ENCODE measurements around the gene CRBN.

DNA sequence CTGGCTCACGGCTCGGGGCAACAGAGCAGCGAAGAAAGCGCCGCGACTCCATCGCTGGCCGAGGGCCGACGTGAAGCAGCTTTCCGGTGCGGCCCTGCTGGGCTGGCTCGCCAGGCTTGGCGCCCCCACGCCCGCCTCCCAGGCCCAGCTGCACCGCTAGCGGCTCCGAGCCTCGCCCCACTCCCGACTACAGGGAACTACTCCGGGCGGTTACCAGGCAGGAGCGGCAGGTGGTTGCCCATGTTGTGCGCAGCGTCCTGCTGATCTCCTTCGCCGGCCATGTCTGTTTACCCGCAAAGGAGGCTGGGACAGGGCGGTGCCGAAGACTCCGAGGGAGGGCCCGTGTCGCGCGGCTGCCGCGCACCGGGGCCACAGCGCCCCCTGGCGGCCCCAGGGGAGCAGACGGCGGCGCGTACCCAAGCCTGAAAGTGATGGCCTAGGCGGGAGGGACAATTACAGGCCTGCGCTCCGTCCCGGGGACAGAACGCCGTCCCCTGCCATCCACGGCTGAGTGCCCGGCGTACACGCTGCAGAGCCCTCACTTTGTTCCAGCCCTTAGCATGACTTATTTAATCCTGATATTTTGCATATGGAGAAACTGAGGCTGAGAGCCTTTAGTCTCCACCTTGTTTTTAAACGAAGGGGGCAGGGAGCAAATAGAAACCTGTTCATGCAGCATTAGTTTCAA is at the start of gene CRBN:
- TF ChIP-seq, protein P1, sequence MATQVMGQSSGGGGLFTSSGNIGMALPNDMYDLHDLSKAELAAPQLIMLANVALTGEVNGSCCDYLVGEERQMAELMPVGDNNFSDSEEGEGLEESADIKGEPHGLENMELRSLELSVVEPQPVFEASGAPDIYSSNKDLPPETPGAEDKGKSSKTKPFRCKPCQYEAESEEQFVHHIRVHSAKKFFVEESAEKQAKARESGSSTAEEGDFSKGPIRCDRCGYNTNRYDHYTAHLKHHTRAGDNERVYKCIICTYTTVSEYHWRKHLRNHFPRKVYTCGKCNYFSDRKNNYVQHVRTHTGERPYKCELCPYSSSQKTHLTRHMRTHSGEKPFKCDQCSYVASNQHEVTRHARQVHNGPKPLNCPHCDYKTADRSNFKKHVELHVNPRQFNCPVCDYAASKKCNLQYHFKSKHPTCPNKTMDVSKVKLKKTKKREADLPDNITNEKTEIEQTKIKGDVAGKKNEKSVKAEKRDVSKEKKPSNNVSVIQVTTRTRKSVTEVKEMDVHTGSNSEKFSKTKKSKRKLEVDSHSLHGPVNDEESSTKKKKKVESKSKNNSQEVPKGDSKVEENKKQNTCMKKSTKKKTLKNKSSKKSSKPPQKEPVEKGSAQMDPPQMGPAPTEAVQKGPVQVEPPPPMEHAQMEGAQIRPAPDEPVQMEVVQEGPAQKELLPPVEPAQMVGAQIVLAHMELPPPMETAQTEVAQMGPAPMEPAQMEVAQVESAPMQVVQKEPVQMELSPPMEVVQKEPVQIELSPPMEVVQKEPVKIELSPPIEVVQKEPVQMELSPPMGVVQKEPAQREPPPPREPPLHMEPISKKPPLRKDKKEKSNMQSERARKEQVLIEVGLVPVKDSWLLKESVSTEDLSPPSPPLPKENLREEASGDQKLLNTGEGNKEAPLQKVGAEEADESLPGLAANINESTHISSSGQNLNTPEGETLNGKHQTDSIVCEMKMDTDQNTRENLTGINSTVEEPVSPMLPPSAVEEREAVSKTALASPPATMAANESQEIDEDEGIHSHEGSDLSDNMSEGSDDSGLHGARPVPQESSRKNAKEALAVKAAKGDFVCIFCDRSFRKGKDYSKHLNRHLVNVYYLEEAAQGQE (IDR thresholded peaks at IDR 0.05; ENCODE audit: low read depth) = no peak
- no peak for TF ChIP-seq FOXM1 (IDR thresholded peaks at IDR 0.05; ENCODE audit: borderline replicate concordance, low read depth)
- no peak for TF ChIP-seq CREB1 (IDR thresholded peaks at IDR 0.05; ENCODE audit: low read depth)
- no peak for TF ChIP-seq TEAD4 (IDR thresholded peaks at IDR 0.05)
